GM18502 (cell line): ENCODE data around the gene NBPF3.
"Not testable (repeated sequence)": the region's sequence is repeated elsewhere in the genome, so short reads cannot be mapped to it uniquely, and the experiment has no call there.

Experiments used
- ATAC-seq: cut with Tn5 transposase; IDR thresholded peaks from one replicate; pipeline ENCODE4 v1.9.1; 2021; ENCODE audit warnings: mild to moderate bottlenecking; ENCODE audit not compliant: unreplicated experiment, poor library complexity

The NBPF3 gene

GRCh38 chr1:21436488-21437340 is 3.2 kb upstream of the NBPF3 start:
- ATAC-seq = no peak

- no peak for ATAC-seq
These were observed 2.6 kb upstream of the NBPF3 start for GRCh38 chr1:21437341-21437640.

- not testable (repeated sequence) for ATAC-seq
These were observed 1.2 kb upstream of the NBPF3 start for GRCh38 chr1:21438646-21439312.

- ATAC-seq = no peak
These were observed 604 bp upstream of the NBPF3 start for GRCh38 chr1:21439345-21439720.

GRCh38 chr1:21440630-21441125 is 741 bp downstream of the NBPF3 start:
- peak; percentile 6 for ATAC-seq

GRCh38 chr1:21446647-21447046 is 6.7 kb downstream of the NBPF3 start:
- ATAC-seq = not testable (repeated sequence)

GRCh38 chr1:21447311-21447710 is 7.4 kb downstream of the NBPF3 start:
- ATAC-seq = no peak

- ATAC-seq = no peak
These were observed 10.0 kb downstream of the NBPF3 start for GRCh38 chr1:21449906-21450305.

GRCh38 chr1:21451212-21451611 is 11.3 kb downstream of the NBPF3 start:
- no peak for ATAC-seq

GRCh38 chr1:21451981-21452411 is 12.1 kb downstream of the NBPF3 start:
- no peak for ATAC-seq

- not testable (repeated sequence) for ATAC-seq
These were observed 14.2 kb downstream of the NBPF3 start for GRCh38 chr1:21453964-21454614.

GRCh38 chr1:21454904-21455303 is 15.0 kb downstream of the NBPF3 start:
- ATAC-seq = not testable (repeated sequence)

- ATAC-seq = no peak
These were observed 17.7 kb downstream of the NBPF3 start for GRCh38 chr1:21457654-21458053.

- not testable (repeated sequence) for ATAC-seq
These were observed 25.2 kb downstream of the NBPF3 start for GRCh38 chr1:21465127-21465526.

GRCh38 chr1:21467946-21468345 is 28.0 kb downstream of the NBPF3 start:
- not testable (repeated sequence) for ATAC-seq

- ATAC-seq = no peak
These were observed 28.7 kb downstream of the NBPF3 start for GRCh38 chr1:21468599-21468998.

GRCh38 chr1:21469581-21469980 is 29.6 kb downstream of the NBPF3 start:
- no peak for ATAC-seq

- ATAC-seq = no peak
These were observed 32.9 kb downstream of the NBPF3 start for GRCh38 chr1:21472861-21473260.

GRCh38 chr1:21478356-21478755 is 38.4 kb downstream of the NBPF3 start:
- no peak for ATAC-seq

- not testable (repeated sequence) for ATAC-seq
These were observed 43.9 kb downstream of the NBPF3 start for GRCh38 chr1:21483881-21484280.

- ATAC-seq = no peak
These were observed 49.2 kb downstream of the NBPF3 start for GRCh38 chr1:21489146-21489545.
